Stimulated activated CD8-positive, alpha-beta memory T cell treated with anti-CD3 and anti-CD28 coated beads, Interleukin-15, amount 100 ng/mL, for 1 hour (primary cell): ENCODE measurements around the gene NAAA.
"Not testable (repeated sequence)": the region's sequence is repeated elsewhere in the genome, so short reads cannot be mapped to it uniquely, and the experiment has no call there.

Experiments
- DNase-seq: peaks from one replicate; pipeline ENCODE4 v3.0.0-alpha.2; 2020; ENCODE audit warnings: low read depth

The NAAA gene

GRCh38 chr4:75940692-75941253, at the start of gene NAAA:
Gene NAAA (minus strand): TSS chr4:75941013. CDS start chr4:75940949, 64 bp downstream.
- peak; percentile 48 for DNase-seq

- no peak for DNase-seq
These were observed 49.2 kb upstream of the NAAA start for GRCh38 chr4:75989846-75990528.

GRCh38 chr4:75985116-75985515, 44.3 kb upstream of the NAAA start:
- no peak for DNase-seq

DNA sequence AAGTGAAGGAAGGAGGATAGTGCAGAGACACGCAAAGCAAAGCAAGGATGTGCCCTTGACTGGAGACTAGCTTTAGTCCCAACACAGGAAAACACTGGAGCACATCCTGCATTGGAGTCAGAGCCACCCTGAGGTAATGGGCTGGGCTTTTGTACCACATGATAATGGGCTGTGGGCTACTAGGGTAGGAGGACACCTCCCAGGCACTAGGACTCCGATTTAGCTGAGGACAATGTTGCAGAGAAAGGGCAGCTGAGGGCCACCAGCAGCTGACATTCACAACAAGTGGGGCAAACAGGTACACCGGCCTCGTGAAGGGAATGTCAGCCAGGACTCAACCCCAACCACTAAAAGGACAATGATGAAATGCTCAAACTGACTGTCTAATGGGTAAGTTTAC, 39.8 kb upstream of the NAAA start:
- DNase-seq, result no peak

DNA sequence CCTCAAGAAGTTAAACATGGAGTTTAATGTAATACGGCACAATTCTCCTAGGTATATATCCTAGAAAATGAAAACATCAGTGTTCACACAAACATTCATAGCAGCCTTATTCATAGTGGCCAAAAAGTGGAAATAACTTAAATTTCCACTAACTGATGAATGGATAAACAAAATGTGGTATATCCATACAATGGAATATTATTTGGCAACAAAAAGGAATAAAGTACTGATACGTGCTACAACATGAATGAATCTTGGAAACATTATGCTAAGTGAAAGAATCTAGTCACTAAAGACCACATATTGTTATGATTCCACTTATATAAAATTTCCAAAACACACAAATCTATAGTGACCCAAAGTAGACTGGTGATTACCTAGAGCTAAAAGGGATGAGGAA, 35.4 kb upstream of the NAAA start:
- DNase-seq, result no peak

- DNase-seq, result no peak
These were observed 33.0 kb upstream of the NAAA start for GRCh38 chr4:75973766-75974165.

DNA sequence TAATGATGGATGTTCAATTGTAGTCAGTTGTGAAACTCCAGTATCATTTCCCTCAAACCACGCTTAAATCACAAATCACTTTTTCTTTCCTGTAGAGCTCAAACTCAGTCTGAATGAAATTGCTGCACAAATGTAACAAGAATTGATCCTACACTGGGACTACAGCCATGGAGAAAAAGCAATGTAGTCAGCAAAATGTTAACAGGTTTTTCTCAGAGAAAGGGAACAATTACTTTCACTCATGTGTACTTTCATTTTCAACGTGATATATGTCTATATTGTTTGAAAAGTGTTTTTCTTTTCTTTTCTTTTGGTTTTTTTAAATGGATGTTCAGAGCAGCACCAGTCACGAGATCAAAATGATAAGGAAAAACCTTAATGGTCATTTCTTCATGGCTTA, 27.3 kb upstream of the NAAA start:
- no peak for DNase-seq

GRCh38 chr4:75963558-75963957, 22.7 kb upstream of the NAAA start:
- DNase-seq, result no peak

- not testable (repeated sequence) for DNase-seq
These were observed 21.3 kb upstream of the NAAA start for GRCh38 chr4:75962072-75962471.

DNA sequence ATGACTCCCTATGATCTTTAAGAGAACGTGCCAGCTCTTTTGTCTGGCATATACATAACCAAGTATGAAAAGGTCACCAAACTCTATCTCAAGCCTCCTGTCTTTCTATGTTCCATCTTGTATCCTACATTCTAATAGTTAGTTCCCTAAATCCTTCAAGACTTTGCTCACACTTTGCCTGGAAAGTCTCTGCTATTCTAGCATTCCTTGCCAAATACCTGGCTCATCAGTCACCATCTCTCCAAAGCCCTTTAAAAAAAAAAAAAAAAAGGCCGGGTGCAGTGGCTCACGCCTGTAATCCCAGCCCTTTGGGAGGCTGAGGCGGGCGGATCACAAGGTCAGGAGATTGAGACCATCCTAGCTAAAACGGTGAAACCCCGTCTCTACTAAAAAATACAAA, 17.7 kb upstream of the NAAA start:
- DNase-seq, result not testable (repeated sequence)

GRCh38 chr4:75954811-75955210, 14.0 kb upstream of the NAAA start:
- not testable (repeated sequence) for DNase-seq

GRCh38 chr4:75953509-75953908, 12.7 kb upstream of the NAAA start:
- DNase-seq, result no peak

- DNase-seq, result no peak
These were observed 9.5 kb upstream of the NAAA start for GRCh38 chr4:75950213-75950815.

- DNase-seq, result no peak
These were observed 8.1 kb upstream of the NAAA start for GRCh38 chr4:75948822-75949444.

DNA sequence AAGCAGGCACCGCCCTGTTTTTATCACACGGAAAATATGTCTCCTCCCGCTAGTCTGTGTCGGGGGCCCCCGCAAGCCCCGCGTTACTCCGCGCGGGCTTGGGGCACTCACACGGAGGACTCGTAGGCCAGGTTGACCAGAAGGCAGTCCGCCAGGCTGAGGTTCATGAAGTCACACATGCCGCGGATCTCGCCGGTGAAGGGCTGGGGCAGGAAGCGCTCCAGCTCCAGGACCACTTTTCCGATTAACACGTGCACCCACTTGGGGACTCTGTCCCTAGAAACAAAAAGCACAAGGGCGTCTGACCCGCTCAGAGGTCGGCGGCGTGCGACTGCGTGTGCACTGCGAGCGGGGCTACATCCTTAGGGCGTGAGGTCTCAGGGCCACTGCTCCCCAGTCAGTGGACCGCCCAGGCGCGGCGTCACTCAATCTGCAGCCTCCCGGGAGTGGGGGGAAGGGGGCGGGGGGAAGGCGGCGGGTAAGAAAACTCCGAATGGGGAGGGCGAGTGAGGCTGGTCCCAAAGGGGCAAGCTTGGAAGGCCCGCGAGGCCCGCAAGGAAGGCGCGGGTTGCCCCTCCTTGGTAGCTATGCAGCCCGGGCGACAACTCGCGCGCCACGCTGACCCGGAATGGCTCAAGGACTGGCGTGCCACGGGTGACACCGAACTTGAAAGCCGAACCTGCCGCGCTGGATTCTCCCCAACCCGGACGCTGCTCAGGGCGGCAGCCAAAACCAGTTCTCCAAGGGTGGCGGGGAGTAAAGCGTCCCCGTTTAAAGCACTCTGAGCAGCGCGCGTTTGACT, 722 bp downstream of the NAAA start:
- peak; percentile 42 for DNase-seq

DNA sequence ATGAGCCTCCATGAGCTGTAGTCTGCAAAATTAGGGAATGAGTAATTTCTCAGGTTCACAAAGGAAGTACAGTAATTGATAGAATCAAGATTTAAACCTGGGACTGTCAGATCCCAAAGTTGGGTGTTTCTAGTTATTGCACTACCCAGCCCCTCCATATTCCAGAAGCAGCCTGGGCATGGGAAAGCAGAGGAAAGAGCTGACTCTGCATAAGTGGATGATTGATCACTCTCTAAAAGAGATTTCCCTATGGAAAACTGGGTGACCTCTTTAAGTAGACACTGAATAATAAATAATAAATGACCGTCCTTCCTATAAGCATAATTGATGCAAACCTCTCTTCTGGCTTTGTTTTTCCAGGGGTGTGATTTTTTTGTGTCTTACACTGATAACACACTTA, 5.2 kb downstream of the NAAA start:
- DNase-seq, result no peak

DNA sequence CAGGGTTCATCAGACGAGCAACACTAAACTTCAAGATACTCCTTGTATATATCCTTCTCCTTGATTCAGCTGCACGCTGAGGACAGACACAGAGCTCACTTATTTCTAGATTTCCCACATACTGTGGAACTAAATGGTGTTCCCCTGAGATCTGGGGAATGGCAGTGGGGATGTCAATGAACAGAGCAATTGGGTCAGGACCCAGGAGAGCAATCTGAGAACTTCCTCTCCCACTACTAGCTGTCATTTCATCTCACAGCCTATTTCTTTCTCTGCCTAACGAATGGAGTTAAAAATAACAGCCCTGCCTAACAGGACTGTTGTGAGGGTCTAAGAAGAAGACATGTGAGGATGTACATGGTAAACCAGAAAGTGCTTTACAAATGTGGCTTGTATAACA, 10.7 kb downstream of the NAAA start:
- DNase-seq, result no peak

- DNase-seq, result not testable (repeated sequence)
These were observed 15.9 kb downstream of the NAAA start for GRCh38 chr4:75924916-75925315.

DNA sequence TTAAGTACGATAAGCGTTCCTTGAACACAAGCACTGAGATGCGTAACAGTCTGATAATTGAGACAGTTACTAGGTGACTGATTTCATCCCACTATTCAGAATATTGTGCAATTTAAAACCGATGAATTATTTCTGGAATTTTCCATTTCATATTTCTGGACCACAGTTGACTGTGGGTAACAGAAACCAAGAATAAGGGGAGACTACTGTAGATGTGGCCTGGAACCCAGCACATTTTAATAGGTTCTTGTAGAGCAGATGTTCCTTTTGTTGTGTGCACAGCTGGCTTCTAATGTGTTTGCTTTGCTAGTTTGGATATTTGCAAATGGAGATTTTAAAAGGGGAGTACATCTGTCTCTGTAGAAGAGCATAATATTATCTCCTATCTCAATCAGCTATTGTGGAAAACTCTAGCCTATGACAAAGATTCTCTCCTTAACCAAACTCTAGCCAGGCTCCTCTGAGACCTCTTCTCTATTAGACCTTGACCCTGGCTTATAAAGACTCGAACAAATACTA, 16.4 kb downstream of the NAAA start:
- DNase-seq, result no peak

DNA sequence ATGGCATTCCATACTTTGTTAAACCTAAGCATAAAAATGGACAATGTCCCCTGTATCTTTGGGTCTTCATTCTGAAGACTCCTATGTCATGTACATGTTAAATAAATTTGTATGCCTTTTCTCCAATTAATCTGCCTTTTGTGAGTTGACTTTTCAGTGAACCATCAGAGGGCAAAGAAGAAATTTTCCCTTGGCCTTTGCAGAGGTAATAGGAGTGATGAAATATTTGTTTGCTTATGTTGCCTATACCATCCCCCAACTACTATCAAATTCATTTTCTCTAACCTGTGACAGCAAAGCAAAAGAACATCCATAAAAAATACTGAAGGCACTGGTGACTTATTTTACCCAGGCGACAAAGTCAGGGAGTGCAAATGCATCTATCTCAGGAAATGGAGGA, 18.2 kb downstream of the NAAA start:
- DNase-seq, result no peak

DNA sequence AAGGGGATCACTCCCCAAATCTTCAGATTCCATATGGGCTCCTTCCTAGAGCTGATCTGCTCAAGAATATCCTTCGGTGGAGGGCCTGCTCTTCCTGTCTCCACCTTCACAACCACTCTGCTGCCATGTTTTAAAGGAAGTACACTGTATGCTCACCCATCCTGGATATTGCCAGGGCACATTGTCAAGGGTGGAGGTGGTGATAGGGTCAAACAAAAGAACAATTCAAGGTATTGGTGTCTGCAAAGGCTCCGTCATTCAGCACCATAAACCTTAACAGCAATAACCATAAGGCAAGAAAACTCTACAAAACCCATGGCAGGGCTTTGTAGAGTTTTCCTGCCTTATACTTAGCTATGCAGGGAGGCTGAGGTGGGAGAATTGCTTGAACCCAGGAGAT, 18.9 kb downstream of the NAAA start:
- no peak for DNase-seq

DNA sequence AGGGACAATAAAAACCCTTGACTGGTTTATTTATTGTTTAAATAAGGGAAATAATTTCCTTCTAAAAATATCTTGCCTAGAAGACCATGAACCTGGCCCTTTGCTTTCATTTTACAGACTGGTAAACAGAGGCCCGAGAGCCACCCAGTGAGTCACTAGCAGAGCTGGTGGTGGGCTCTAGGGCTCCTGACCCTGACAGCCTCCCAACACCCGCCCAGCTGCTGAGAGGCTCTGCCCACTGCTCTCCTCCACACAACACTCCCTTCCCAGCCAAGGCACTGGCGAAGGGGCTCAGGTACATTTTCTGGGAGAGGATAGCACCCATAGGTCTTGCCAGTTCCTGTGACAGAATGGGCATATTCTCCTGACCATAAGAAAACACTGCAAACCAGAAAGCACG, 20.5 kb downstream of the NAAA start:
- DNase-seq, result no peak
